HG03060 (cell line): Measurements from ENCODE around the gene NCK1.
"Not testable (repeated sequence)": the region's sequence is repeated elsewhere in the genome, so short reads cannot be mapped to it uniquely, and the experiment has no call there.

Source experiments
- ATAC-seq: cut with Tn5 transposase; IDR thresholded peaks from one replicate; pipeline ENCODE4 v1.9.1; 2021; ENCODE audit warnings: low read depth, moderate number of reproducible peaks; ENCODE audit not compliant: unreplicated experiment

Gene NCK1

GRCh38 chr3:136939489-136939888 lies 77.5 kb downstream of the NCK1 start:
- ATAC-seq, result no peak

- ATAC-seq, result no peak
Observed at GRCh38 chr3:136942803-136943202, 80.8 kb downstream of the NCK1 start.

GRCh38 chr3:136943436-136943835 lies 81.4 kb downstream of the NCK1 start:
- no peak for ATAC-seq

- no peak for ATAC-seq
Observed at GRCh38 chr3:136946978-136947377, 85.0 kb downstream of the NCK1 start.

GRCh38 chr3:136947477-136947876 lies 85.5 kb downstream of the NCK1 start:
- ATAC-seq, result no peak

- no peak for ATAC-seq
Observed at GRCh38 chr3:136949146-136949545, 87.1 kb downstream of the NCK1 start.

- ATAC-seq, result no peak
Observed at GRCh38 chr3:136949708-136950107, 87.7 kb downstream of the NCK1 start.

GRCh38 chr3:136950623-136951022 lies 88.6 kb downstream of the NCK1 start:
- ATAC-seq, result no peak

- ATAC-seq, result no peak
Observed at GRCh38 chr3:136952292-136952691, 90.3 kb downstream of the NCK1 start.

GRCh38 chr3:136954251-136954650 lies 92.2 kb downstream of the NCK1 start:
- no peak for ATAC-seq

GRCh38 chr3:136954980-136955780 lies 93.2 kb downstream of the NCK1 start:
- no peak for ATAC-seq

- ATAC-seq, result no peak
Observed at GRCh38 chr3:136955813-136956212, 93.8 kb downstream of the NCK1 start.

GRCh38 chr3:136956971-136957370 lies 95.0 kb downstream of the NCK1 start:
- no peak for ATAC-seq

GRCh38 chr3:136957751-136958288 lies 95.8 kb downstream of the NCK1 start, which contains the start of gene IL20RB:
Gene IL20RB, plus strand, starts transcription at chr3:136957983. Its CDS starts 131 bp downstream, at chr3:136958114.
- ATAC-seq, result no peak

GRCh38 chr3:136958939-136959338 lies 96.9 kb downstream of the NCK1 start:
- no peak for ATAC-seq

GRCh38 chr3:136959599-136959998 lies 97.6 kb downstream of the NCK1 start:
- ATAC-seq, result no peak

GRCh38 chr3:136960838-136961836 lies 99.1 kb downstream of the NCK1 start:
- ATAC-seq, result no peak

- no peak for ATAC-seq
Observed at GRCh38 chr3:136962927-136963326, 100.9 kb downstream of the NCK1 start.

GRCh38 chr3:136969539-136969938 lies 107.5 kb downstream of the NCK1 start:
- ATAC-seq, result not testable (repeated sequence)

GRCh38 chr3:136973352-136973751 lies 111.3 kb downstream of the NCK1 start:
- ATAC-seq, result no peak

- ATAC-seq, result no peak
Observed at GRCh38 chr3:136974670-136975069, 112.7 kb downstream of the NCK1 start.
